Vagina (tissue), 2 donors: Measurements from ENCODE around the gene NCAM2. TPM values are rescaled to one million over a fixed set of nuclear protein-coding genes. Genes with fewer than 3 reads are reported as not detected.

Source experiments
- DNase-seq, 2 donors: peaks; one replicate each; pipeline ENCODE4 v3.0.0-alpha.2; 2017; ENCODE audit errors: extremely low spot score in 2 of 2
- H3K27ac ChIP-seq: fragments of 200-600 bp; sonication (generic); one replicate; pipeline ENCODE4 v1.5.1; 2019
- H3K27me3 ChIP-seq: fragments of 200-600 bp; sonication (generic); one replicate; pipeline ENCODE4 v1.5.1; 2019
- H3K36me3 ChIP-seq, 2 donors: fragments of 200-600 bp; sonication (generic); one replicate each; pipeline ENCODE4 v1.5.1; 2017 to 2019
- H3K4me1 ChIP-seq: fragments of 200-600 bp; sonication (generic); one replicate; pipeline ENCODE4 v1.5.1; 2019
- H3K4me3 ChIP-seq, 2 donors: fragments of 200-600 bp; sonication (generic); 1 replicate in 1 of 2; 2 replicates in 1 of 2; pipeline ENCODE4 v1.5.1; 2016 to 2019
- H3K9me3 ChIP-seq: fragments of 200-600 bp; sonication (generic); one replicate; pipeline ENCODE4 v1.5.1; 2019
- CTCF ChIP-seq, 3 experiments: fragments of 450-650 bp in 2 of 3; fragments of 200-600 bp in 1 of 3; sonication (generic) in 1 of 3; IDR thresholded peaks; one replicate each; pipeline ENCODE4 v1.5.1; 2017 to 2019; ENCODE audit warnings: antibody characterized with exemption in 3 of 3, mild to moderate bottlenecking in 2 of 3, moderate library complexity in 2 of 3
- POLR2A ChIP-seq, 2 donors: fragments of 450-650 bp; IDR thresholded peaks; one replicate each; pipeline ENCODE4 v1.6.1; 2017; ENCODE audit warnings: antibody characterized with exemption in 2 of 2, mild to moderate bottlenecking in 2 of 2, moderate library complexity in 2 of 2
- POLR2AphosphoS5 ChIP-seq, 2 donors: sonication (generic); formaldehyde crosslinking; IDR thresholded peaks; one replicate each; pipeline ENCODE4 v1.9.0; 2017; ENCODE audit warnings: antibody characterized with exemption in 2 of 2, mild to moderate bottlenecking in 2 of 2, low read depth in 1 of 2; ENCODE audit not compliant: insufficient read depth in 1 of 2
- intact Hi-C: fragments of 100-400 bp; cut with DNase I; formaldehyde crosslinking; loops from one replicate; pipeline ENCODE4 v1.15.1; 2023
- total RNA-seq: library from RNA; depleted of rRNA; stranded (reverse); fragments of >200 nt; gene quantifications from one replicate; pipeline ENCODE4 v1.2.3, GENCODE V29; 2016

Gene NCAM2
- total RNA-seq, 1 donor from 2014 or later: 4.7 TPM

GRCh38 chr21:21025742-21026141, 27.5 kb downstream of the NCAM2 start:
- intact Hi-C loops: no loop called here
- Histone ChIP-seq H3K27me3 (no peaks in the 10 kb centered on the region), H3K9me3 (no peaks in the 10 kb centered on the region), H3K27ac (no peak overlapping the region), H3K4me1 (no peaks in the 10 kb centered on the region), H3K36me3 (no peaks in the 10 kb centered on the region), H3K4me3 (no peak overlapping the region)
- no peak for DNase-seq
- no peak for TF ChIP-seq POLR2A (IDR thresholded peaks at IDR 0.05)
- TF ChIP-seq CTCF (IDR thresholded peaks at IDR 0.05): no peak
- no peak for TF ChIP-seq POLR2AphosphoS5 (IDR thresholded peaks at IDR 0.05; ENCODE audit: insufficient read depth in 1 of 2, low read depth in 1 of 2)

- Histone ChIP-seq H3K4me3 (no peak overlapping the region), H3K9me3 (no peaks in the 10 kb centered on the region), H3K4me1 (no peaks in the 10 kb centered on the region), H3K27me3 (no peaks in the 10 kb centered on the region), H3K36me3 (no peaks in the 10 kb centered on the region), H3K27ac (no peak overlapping the region)
- intact Hi-C loops: no loop called here
- DNase-seq: no peak
- TF ChIP-seq POLR2A (IDR thresholded peaks at IDR 0.05) (no peak), POLR2AphosphoS5 (IDR thresholded peaks at IDR 0.05; ENCODE audit: insufficient read depth in 1 of 2, low read depth in 1 of 2) (no peak), CTCF (IDR thresholded peaks at IDR 0.05) (no peak)
Observed at GRCh38 chr21:21028275-21028820, 30.1 kb downstream of the NCAM2 start.

GRCh38 chr21:21029164-21029563, 31.0 kb downstream of the NCAM2 start:
- H3K9me3 ChIP-seq: no peaks in the 10 kb centered on the region
- TF ChIP-seq CTCF (IDR thresholded peaks at IDR 0.05): no peak
- TF ChIP-seq POLR2A (IDR thresholded peaks at IDR 0.05): no peak
- TF ChIP-seq POLR2AphosphoS5 (IDR thresholded peaks at IDR 0.05; ENCODE audit: insufficient read depth in 1 of 2, low read depth in 1 of 2): no peak
- DNase-seq: no peak
- no peaks in the 10 kb centered on the region for H3K4me1 ChIP-seq
- no peak overlapping the region for H3K4me3 ChIP-seq
- H3K27me3 ChIP-seq: no peaks in the 10 kb centered on the region
- no peaks in the 10 kb centered on the region for H3K36me3 ChIP-seq
- no peak overlapping the region for H3K27ac ChIP-seq
- intact Hi-C loops: no loop called here

GRCh38 chr21:21030311-21030710, 32.1 kb downstream of the NCAM2 start:
- H3K9me3 ChIP-seq: no peaks in the 10 kb centered on the region
- no peak overlapping the region for H3K27ac ChIP-seq
- no peaks in the 10 kb centered on the region for H3K4me1 ChIP-seq
- intact Hi-C loops: no loop called here
- TF ChIP-seq POLR2A (IDR thresholded peaks at IDR 0.05) (no peak), CTCF (IDR thresholded peaks at IDR 0.05) (no peak), POLR2AphosphoS5 (IDR thresholded peaks at IDR 0.05; ENCODE audit: insufficient read depth in 1 of 2, low read depth in 1 of 2) (no peak)
- H3K4me3 ChIP-seq: no peak overlapping the region
- no peaks in the 10 kb centered on the region for H3K27me3 ChIP-seq
- H3K36me3 ChIP-seq: no peaks in the 10 kb centered on the region
- DNase-seq: no peak

- Histone ChIP-seq H3K4me1 (no peaks in the 10 kb centered on the region), H3K27me3 (no peaks in the 10 kb centered on the region), H3K27ac (no peak overlapping the region), H3K9me3 (no peaks in the 10 kb centered on the region), H3K36me3 (no peaks in the 10 kb centered on the region), H3K4me3 (no peak overlapping the region)
- no peak for DNase-seq
- intact Hi-C loops: no loop called here
- TF ChIP-seq POLR2A (IDR thresholded peaks at IDR 0.05) (no peak), CTCF (IDR thresholded peaks at IDR 0.05) (no peak), POLR2AphosphoS5 (IDR thresholded peaks at IDR 0.05; ENCODE audit: insufficient read depth in 1 of 2, low read depth in 1 of 2) (no peak)
Observed at GRCh38 chr21:21034036-21034435, 35.8 kb downstream of the NCAM2 start.
